ENCODE results near the gene SPAG6.

- TF ChIP-seq POLR2A (IDR thresholded peaks at IDR 0.05; ENCODE audit: low read length) (no peak), GATA1 (IDR thresholded peaks at IDR 0.05; ENCODE audit: low read depth, low read length) (no peak)
Measured at GRCh38 chr10:22321924-22322640, 23.2 kb upstream of the SPAG6 start.

Data from erythroblast (primary cell).